Sigmoid colon (tissue), 4 donors: Measurements from ENCODE around the gene IL31RA.

Experiments
- CTCF ChIP-seq, 4 experiments: fragments of 450-650 bp in 3 of 4; fragments of 200-600 bp in 1 of 4; IDR thresholded peaks; one replicate each; pipeline ENCODE4 v1.5.1; 2016 to 2019; ENCODE audit warnings: antibody characterized with exemption in 4 of 4, mild to moderate bottlenecking in 3 of 4, moderate library complexity in 2 of 4
- EP300 ChIP-seq, 4 donors: sonication (generic); formaldehyde crosslinking; IDR thresholded peaks; one replicate each; pipeline ENCODE4 v1.6.1; 2017; ENCODE audit warnings: antibody characterized with exemption in 4 of 4
- POLR2A ChIP-seq, 2 donors: fragments of 450-650 bp; IDR thresholded peaks; one replicate each; pipeline ENCODE4 v1.6.1; 2016; ENCODE audit warnings: antibody characterized with exemption in 2 of 2, mild to moderate bottlenecking in 2 of 2, moderate library complexity in 2 of 2
- POLR2AphosphoS5 ChIP-seq, 4 donors: sonication (generic); formaldehyde crosslinking; IDR thresholded peaks; one replicate each; pipeline ENCODE4 v1.6.1; 2017; ENCODE audit warnings: antibody characterized with exemption in 4 of 4

DNA sequence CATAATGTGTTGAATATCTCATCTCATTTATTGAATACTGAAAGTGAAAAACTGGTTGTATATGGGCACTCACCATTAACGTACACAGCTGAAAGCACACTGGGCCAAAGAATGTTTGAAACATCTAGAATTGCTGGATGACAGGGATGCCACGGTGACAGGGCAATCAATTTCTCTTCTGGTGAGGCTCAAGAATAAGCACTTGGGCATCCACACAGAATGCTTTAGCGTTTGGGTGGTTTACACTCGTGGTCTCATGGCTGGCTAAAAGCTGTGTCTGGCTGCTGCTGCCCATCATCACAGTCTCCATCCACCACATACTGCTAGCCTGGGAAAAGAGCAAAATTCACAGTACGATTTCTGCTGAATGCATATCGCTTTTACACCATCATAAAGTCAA is 30.7 kb upstream of the IL31RA start:
- TF ChIP-seq CTCF (IDR thresholded peaks at IDR 0.05): no peak
- no peak for TF ChIP-seq POLR2A (IDR thresholded peaks at IDR 0.05)
- no peak for TF ChIP-seq EP300 (IDR thresholded peaks at IDR 0.05)
- TF ChIP-seq POLR2AphosphoS5 (IDR thresholded peaks at IDR 0.05): no peak
